Activated gamma-delta T cell treated with Interleukin-2 at 50 U/mL for 16 hours (primary cell): Measurements from ENCODE around the gene BIRC6.

Source experiments
- DNase-seq: peaks from one replicate; pipeline ENCODE4 v3.0.0-alpha.2; 2020

BIRC6 gene

DNA sequence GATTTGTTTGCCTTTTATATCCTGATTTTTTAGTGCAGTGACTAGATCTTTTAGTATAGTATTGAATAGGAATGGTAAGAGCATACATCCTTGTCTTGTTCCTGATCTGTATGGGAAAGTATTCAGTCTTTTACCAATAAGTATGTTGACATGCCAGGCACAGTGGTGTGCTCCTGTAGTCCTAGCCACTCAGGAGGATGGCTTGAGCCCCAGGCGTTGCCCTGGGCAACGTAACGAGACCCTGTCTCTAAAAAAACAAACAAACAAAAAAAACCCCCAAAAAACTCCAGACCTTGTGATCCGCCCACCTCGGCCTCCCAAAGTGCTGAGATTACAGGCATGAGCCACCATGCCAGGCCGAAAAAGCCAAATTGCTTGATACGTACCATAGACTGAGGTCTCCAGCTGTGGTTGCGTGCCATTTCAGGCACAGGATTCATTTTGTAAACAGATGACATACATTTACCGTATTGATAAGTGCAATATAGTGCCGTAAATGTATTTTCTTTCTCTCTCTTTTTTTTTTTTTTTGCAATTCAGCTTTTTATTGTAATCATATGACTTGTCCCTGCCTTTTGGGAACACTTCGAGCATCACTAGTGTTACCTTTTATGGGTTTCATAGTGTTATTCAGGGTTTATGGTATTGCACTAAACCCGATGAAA lies 18.5 kb downstream of the BIRC6 start:
- no peak for DNase-seq

DNA sequence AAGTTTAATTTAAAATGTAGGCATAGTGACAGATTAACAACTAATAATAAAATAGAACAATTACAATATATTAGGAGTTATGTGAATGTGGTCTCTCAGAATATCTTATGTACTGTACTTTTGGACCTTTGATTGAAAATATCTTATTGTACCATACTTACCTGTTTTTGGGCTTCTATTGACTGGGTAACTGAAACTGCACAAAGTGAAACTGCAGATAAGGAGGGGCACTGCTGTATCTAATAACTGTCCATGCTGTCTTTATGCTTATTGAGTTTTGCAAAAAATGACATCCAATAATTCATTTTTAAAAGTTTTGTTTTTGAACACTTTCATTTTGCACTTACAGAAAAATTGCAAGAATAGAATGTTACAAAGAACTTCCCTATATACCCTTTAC lies 19.9 kb downstream of the BIRC6 start:
- no peak for DNase-seq

DNA sequence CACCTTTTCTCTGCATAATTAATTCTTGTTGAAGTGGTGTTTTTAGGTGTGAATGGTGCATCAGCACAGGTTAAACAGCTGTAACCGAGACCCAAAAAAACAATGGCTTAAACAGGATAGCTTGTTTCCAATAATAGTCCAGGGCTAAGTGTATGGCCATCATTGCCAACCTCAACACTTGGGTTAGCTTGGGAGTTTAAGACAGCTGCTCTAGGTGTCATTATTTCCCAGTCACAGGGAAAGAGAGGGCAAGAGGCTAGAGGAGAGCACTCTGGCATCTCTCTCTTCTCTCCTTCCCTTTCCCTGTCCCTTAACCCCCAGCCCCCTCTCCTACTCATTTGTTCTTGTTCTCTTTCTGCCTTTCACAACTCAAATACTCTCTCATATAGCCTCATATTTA lies 21.1 kb downstream of the BIRC6 start:
- no peak for DNase-seq

DNA sequence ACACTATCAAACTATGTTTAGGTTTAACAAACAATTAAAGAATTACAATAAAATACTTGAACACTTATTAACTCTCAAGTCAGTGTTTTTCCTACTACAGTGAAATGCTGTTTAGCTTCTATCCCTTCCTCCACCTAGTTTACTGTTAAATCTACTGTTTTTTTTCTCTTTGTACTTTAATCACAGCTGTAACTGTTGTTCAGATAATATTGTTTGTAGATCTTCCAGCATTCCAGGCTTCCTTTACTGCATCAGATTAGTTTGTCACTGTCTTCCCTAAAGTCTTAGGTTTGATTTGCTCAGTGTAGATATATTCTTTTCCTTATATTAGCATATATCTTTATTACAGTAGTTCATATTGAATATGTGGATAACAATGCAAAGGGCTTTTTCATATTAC lies 22.5 kb downstream of the BIRC6 start:
- no peak for DNase-seq

DNA sequence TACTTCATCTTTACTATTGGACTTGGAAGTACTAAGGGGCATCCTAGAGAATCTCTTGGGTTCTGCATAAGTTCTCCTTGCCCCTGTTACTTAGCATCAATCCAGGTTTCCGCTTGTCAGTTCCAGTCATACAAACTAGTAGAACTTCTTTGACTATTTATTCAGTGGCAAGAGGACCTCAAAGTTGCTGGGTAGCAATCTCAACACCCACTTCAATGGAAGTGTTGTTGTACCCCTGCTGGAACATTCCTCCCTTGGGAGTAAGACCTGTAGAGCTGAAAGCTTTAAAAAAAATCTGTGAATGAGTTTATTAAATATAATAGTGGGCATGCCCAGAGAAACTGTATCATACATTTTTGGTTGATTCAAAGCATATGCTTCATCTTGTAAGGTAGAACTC lies 27.0 kb downstream of the BIRC6 start:
- no peak for DNase-seq

DNA sequence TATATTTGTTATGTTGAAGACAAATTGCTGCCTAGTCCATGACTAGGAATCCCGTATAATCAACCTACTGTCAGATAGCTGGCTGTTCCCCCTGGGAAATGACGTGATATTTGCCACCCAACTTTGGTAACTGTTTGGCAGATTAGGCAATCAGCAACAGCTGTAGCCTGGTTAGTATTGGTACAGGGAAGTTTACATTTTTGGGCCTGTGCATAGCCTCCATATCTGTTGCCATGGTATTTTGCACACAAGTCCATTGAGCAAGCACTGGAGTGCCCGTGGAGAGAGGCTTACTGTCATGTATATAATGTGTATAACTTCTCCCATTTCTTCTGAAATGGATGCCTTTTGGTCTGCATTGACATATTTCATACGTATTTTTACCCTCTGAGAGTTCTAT lies 27.7 kb downstream of the BIRC6 start:
- no peak for DNase-seq

DNA sequence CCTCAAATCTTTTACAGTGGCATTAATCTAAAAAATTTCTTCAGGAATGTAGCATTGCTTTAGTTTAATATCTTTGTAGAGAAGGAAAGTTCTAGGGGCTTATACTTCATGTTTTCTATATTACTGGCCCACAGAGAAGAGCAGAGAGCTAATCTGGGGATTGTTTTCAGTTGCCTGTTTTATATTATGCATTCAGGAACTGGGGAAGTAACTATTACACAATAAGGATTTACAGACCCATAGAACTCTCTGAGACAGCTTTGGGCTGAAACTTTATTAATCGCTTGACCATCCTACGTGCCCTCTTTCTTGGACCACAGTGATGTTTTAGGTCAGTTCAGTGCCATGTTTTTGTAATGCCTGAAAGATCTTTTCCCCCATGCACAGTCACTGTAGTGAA lies 29.9 kb downstream of the BIRC6 start:
- no peak for DNase-seq

DNA sequence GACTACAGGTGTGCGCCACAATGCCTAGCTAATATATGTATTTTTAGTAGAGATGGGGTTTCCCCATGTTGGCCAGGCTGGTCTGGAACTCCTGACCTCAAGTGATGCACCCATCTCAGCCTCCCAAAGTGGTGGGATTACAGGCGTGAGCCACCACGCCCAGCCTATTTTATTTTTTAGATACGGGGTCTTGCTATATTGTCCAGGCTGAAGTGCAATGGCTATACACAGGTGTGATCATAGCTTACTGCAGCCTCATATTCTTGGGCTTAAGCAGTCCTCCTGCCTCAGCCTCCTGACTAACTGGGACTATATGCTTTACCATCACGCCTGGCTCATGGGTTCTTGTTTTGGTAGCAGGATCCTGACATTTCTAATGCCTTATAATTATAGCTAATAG lies 42.4 kb downstream of the BIRC6 start:
- no peak for DNase-seq

DNA sequence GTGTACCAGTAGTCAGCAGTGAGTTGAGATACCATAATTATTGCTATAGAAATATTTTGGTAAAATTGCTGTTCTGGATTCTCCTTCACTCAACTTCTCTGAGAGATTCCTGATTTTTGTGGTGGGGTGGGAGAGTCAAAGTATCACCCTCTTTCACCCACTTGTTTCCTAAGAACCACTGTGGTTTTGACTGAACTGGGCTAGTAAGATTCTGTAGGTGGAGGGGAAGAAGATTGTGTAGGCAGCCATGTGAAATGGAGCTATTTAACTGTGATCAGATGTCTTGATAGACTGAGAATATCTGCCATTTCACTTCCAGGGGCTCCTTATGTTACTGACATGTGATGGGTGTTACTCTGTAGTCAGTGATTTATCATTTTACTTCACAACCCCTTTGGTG lies 45.3 kb downstream of the BIRC6 start:
- no peak for DNase-seq

DNA sequence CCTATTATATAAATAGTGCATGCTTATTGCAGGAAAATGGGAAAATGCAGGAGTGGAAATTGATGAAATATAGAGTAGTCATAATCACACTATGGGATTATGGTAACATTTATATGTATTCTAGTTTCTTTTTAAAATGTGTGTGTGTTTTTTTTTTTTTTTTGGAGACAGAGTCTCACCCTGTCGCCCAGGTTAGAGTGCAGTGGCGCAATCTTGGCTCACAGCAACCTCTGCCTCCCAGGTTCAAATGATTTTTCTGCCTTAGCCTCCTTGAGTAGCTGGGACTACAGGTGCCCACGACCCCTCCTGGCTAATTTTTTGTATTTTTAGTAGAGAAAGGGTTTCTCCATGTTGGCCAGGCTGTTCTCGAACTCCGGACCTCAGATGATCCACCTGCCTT lies 47.0 kb downstream of the BIRC6 start:
- DNase-seq = no peak

DNA sequence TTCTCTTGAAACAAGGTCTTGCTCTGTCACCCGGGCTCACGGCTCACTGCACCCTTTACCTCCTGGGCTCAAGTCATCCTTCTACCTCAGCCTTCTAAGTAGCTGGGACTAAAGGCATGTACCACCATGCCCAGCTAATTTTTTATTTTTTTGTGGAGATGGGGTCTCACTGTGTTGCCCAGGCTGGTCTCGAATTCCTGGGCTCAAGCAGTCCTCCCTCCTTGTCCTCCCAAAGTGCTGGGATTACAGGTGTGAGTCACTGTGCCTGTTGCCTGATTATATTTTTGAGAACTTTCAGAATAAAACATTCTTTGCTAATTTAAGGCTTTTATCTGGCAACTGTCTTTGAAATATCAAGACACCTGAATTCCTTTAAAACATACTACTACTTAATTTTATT lies 47.9 kb downstream of the BIRC6 start:
- DNase-seq = no peak

DNA sequence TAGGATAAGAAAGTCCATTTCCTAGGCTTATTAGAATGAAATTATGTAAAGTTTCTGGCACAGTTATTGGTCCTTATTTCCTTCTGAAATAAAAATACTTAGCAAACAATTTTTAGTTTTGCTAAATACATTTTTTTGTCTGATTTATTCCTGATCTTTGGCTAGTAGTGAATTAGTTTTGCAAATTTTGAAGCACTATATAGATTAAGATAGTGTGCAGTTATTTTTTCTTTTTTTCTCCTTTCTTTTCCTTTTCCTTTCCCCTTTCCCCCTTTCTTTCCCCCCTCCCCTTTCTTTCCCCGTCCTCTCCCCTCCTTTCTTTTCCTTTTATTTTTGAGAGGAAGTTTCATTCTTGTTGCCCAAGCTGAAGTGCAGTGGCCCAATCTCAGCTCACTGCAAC lies 59.7 kb downstream of the BIRC6 start:
- DNase-seq = no peak

DNA sequence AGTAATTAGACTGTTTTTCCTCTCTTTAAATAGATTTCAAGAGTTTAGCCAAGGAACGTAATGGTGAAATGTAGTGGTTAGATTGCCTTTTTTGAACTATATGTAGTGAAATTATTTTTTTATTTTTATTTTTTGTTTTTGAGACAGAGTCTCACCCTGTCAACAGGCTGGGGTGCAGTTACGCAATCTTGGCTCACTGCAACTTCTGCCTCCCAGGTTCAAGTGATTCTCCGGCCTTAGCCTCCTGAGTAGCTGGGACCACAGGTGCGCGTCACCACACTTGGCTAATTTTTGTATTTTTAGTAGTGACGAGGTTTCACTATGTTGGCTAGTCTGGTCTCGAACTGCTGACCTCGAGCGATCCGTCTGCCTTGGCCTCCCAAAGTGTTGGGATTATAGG lies 60.8 kb downstream of the BIRC6 start:
- DNase-seq = no peak

DNA sequence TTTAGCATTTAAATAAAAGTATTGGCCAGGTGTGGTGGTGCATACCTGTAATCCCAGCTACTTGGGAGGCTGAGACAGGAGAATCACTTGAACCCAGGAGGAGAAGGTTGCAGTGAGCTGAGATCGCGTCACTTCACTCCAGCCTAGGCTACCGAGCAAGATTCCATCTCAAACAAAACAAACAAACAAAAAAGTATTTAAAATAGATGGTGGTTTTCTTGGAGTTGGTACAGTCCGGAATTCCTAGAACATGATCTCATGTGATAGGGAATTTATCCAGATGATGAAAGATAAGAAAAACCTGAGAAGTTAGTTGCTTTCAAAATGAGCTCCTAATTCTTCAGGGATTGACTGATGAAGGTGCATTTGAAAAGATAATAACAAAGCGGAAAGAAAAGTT lies 62.0 kb downstream of the BIRC6 start:
- no peak for DNase-seq

DNA sequence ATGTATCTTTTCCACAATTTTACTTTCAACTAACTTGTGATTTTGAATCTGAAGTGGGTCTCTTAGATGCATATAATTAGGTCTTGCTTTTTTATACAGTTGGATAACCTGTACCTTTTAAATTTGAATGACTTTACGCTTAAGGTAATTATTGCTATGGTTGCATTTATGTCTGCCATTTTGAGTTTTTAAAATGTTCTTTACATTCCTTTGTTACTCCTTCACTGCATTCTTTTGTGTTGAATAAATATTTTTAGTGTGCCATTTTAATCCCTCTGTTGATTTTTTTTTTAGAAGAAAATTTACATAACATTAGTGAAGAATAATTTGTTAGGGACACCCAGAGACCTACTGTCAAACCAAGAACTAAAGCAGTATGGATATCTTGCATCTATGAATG lies 65.3 kb downstream of the BIRC6 start:
- no peak for DNase-seq

DNA sequence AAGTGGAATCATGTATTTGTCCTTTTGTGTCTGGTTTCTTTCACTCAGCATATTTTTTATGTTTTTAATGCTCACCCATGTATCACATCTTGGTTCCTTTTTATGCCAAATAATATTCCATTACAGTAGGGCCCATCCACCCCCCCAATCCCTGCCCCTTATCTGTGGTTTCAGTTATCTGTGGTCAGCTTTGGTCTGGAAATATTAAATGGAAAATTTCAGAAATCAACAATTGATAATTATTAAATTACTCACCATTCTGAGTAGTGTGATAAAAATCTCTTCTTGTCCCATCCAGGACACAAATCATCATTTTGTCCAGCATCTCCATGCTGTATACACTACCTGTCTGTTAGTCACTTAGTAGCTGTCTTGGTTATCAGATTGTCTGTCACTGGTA lies 66.7 kb downstream of the BIRC6 start:
- DNase-seq = no peak

DNA sequence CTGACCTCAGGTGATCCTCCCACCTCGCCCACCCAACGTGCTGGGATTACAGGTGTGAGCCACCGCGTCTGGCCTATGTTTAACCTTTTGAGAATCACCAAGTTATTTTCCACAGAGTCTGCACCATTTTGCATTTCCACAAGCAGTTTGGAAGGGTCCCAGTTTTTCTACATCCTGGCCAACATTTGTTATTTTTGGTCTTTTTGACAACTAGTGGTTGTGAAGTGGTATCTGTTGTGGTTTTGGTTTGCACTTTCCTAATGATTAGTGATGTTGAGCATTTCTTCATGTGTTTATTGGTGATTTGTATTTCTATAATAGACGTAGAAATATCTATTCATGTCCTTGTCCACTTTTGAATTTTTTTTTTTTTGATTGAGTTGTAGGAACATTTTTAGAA lies 67.9 kb downstream of the BIRC6 start:
- no peak for DNase-seq

DNA sequence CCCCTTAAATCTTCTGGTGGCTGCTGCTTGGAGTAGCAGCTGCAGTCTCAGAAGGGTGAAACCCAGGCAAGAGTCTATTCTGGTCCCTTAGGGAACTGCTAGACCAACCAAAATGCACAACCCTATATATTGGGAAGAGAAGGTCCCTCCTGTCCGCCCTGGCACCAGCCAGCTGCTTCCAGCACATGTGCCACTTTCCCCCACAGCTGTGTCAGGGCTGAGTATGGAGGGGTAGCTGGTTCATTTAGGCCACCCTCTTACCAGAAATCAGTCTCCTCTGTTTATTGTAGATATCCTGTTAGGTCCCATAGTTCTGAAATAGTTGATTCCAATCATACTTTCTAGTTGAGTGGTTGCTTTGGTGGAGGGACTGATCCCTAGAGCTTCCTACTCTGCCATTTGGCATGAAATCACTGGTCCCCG lies 68.9 kb downstream of the BIRC6 start:
- DNase-seq = no peak

DNA sequence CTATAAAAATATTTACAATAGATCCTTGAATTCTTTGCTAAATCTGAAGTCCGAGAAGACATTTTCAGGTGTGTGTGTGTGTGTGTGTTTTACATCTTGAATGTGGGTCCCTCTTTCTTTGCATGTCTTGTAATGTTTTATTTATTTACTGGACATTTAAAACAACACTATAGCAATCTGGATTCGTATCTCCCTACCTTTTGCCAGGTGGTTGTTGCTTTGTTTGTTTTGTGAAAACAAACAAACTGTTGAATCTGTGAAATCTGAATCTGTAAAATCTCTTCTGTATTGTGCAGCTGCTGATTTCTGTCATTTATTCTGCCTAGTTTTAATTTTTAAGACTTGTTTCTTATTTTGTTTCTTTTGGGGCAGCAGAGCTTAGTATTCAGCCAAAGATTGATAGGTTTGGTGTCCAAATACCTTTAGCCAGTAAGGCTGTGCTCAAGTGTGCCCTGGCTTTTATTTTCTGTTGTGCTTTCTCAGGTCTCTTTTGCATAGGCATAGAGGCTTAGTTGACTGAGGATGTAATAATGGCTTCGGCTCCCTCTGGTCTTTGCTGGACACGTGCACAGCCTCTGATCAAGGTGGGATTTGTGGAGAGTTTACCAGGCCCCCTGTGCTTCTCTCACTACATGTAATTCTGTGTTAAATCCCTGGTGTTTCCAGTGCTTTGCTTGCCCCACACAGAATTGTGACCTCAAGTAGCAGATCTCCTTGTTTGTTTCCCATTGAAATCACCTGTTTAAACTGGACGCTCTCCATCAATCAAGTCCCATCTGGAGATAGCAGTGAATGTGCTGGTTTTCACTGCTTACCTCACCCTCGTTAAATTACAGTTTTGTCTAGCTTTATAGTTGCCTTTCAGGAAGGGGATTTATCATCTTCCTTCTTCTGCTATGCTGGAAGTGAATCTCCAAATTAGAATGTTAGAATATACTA lies 71.1 kb downstream of the BIRC6 start:
- DNase-seq = no peak

DNA sequence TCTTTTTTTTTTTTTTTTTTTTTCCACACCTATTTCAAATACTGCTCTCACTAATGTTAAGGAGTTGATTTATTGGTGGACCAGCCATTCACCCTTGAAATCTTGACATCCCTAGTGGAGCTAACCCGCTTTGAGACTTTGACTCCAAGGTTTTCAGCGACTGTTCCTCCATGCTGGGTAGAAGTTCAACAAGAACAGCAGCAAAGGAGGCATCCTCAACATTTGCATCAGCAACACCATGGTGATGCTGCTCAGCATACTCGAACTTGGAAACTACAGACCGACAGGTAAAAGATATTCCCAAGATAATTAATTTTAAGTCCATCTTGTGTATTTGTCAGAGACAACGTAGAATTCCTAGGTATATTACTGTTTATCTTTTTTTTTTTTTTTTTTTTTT lies 74.0 kb downstream of the BIRC6 start:
- no peak for DNase-seq

DNA sequence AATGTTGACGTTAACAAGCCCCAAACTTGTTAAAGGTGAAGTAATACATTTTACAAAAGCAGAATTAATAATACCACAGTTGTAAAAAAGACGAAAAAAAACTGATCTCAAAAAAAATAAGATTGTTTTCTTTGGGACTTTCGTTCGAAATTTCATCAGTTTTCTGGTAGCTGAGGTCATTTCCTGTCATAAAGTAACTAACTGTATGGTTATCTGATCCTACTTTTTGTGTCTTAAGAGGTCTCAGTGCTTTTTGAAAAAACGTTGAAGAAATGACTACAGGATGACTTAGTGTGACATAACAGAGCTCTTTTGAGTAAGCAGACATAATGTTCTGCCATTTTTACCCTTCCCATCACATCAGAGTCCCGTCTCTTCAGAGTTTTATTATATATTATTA lies 79.3 kb downstream of the BIRC6 start:
- DNase-seq = no peak

DNA sequence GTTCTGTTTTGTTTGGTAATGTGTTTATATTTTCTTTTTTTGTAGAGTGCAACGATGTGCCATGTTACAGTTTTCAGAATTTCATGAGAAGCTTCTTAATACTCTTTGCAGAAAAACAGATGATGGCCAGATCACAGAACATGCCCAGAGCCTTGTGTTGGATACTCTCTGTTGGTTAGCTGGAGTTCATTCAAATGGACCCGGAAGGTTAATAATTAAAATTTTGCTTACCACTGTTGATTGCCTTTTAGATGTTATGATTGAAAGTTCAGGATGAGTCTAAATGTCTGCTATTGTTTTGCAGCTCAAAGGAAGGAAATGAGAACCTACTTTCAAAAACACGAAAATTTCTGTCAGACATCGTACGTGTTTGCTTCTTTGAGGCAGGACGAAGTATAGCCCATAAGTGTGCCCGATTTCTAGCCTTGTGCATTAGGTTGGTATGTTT lies 85.2 kb downstream of the BIRC6 start:
- DNase-seq = no peak

DNA sequence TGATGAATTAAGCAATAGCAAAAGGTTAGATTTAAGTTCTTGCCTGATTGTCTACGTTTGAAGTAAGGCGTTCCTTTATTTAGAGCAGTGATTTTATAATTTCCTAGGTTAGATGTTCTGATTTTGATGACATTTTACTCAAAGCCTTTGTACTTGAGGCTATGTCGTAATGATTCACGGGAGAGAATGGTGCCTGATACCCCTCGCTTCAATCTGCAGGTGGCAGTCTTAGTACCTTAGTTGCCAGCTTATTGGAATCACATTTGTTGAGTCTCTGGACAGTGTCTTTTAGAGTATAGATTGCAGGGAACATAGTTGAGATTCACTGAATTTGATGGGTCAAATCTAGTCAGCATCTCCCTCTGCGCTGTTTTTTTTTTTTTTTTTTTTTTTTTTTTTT lies 89.5 kb downstream of the BIRC6 start:
- no peak for DNase-seq

DNA sequence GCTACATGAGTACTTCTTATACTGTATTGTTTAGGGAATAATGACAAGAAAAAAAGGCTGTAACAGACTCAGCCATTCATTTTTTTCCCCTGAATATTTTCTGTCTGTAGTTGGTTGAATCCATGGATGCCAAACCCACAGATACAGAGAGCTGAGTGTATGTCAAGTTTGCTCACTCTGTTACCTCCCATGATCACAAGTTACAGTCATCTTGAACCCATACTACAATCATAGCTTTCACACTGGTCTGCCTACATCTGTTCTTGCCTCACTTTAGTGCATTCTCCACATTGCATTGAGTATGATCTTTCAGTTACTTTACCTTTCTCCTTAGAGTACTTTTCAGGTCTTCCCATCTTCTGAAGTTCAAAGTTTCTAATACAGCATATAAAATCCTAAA lies 94.0 kb downstream of the BIRC6 start:
- DNase-seq = no peak
